Fibroblast of mammary gland (primary cell): ENCODE measurements around the gene MAP1A.

Experiments used
- DNase-seq: peaks from one replicate; pipeline ENCODE4 v3.0.0-alpha.2; 2010; ENCODE audit warnings: low read depth
- H3K4me3 ChIP-seq: 2 replicates; pipeline ENCODE4 v1.5.1; 2011; ENCODE audit warnings: low read depth, mild to moderate bottlenecking, low read length, moderate library complexity; ENCODE audit not compliant: control insufficient read depth
- TF ChIP-seq, protein P1 (sequence below): conservative IDR thresholded peaks from 2 replicates; pipeline ENCODE4 v1.5.1; 2011; ENCODE audit warnings: low read depth, low read length, inconsistent platforms; ENCODE audit not compliant: control insufficient read depth, insufficient read depth

MAP1A gene

DNA sequence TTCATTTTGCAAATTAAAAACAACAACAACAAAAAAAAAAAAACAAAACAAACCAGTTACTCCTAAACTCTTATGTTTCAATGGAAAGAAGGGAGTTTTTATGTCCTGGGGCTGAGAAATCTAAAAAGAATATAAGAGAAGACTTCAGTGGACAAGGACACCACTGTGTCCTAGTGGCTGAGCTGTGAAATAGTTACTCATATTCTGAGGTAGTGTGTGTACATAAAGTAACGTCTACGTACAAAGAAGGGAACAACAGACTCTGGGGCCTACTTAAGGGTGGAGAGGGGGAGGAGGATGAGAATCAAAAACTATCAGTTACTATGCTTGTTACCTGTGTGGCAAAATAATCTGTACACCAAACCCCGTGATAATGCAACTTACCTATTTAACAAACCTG, 18.4 kb upstream of the MAP1A start:
- TF ChIP-seq, protein P1, sequence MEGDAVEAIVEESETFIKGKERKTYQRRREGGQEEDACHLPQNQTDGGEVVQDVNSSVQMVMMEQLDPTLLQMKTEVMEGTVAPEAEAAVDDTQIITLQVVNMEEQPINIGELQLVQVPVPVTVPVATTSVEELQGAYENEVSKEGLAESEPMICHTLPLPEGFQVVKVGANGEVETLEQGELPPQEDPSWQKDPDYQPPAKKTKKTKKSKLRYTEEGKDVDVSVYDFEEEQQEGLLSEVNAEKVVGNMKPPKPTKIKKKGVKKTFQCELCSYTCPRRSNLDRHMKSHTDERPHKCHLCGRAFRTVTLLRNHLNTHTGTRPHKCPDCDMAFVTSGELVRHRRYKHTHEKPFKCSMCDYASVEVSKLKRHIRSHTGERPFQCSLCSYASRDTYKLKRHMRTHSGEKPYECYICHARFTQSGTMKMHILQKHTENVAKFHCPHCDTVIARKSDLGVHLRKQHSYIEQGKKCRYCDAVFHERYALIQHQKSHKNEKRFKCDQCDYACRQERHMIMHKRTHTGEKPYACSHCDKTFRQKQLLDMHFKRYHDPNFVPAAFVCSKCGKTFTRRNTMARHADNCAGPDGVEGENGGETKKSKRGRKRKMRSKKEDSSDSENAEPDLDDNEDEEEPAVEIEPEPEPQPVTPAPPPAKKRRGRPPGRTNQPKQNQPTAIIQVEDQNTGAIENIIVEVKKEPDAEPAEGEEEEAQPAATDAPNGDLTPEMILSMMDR: no peak
- no peak overlapping the region for H3K4me3 ChIP-seq
- DNase-seq: no peak

DNA sequence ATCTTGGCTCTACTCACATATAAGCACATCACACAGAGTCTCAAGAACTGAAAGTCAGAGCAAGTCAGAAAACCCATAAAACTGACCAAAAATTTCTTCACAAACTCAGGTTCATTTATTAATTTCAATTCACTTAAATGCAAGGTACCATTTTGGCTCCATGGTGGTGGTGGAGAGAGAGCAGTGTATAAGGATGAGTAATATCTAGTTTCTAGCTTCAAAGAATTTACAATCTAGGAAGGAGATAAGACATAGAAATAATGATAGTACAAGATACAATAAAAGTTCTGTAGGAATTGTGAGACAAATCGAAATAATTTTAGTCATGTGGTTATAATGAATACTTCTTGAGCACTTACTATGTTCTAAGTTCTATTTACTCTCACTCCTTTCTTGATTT, 17.8 kb upstream of the MAP1A start:
- DNase-seq: no peak
- TF ChIP-seq, protein P1: no peak

GRCh38 chr15:43505738-43506137, 11.7 kb upstream of the MAP1A start:
- TF ChIP-seq, protein P1: no peak
- no peak overlapping the region for H3K4me3 ChIP-seq
- no peak for DNase-seq

More for the DNA sequence above, 17.8 kb upstream of the MAP1A start:
- no peak overlapping the region for H3K4me3 ChIP-seq

DNA sequence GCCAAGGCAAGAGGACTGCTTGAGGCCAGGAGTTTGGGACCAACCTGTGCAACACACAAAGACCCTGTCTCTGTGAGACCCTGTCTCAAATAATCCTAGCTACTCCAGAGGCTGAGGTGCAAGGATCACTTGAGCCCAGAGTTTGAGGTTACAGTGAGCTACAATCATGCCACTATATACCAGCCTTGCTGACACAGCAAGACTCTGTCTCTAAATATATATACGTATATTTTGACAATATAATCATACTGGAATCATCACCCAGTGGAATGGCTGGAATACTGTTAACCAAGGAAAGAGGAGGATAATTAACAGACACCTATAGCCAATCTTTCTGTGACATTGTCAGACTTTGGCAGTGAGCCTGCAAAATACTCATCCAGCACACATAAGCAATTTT, 9.0 kb upstream of the MAP1A start:
- no peak overlapping the region for H3K4me3 ChIP-seq
- no peak for DNase-seq
- TF ChIP-seq, protein P1: no peak

- H3K4me3 ChIP-seq: no peak overlapping the region
- DNase-seq: peak; percentile 81
Measured at GRCh38 chr15:43508991-43509659, 8.3 kb upstream of the MAP1A start.

DNA sequence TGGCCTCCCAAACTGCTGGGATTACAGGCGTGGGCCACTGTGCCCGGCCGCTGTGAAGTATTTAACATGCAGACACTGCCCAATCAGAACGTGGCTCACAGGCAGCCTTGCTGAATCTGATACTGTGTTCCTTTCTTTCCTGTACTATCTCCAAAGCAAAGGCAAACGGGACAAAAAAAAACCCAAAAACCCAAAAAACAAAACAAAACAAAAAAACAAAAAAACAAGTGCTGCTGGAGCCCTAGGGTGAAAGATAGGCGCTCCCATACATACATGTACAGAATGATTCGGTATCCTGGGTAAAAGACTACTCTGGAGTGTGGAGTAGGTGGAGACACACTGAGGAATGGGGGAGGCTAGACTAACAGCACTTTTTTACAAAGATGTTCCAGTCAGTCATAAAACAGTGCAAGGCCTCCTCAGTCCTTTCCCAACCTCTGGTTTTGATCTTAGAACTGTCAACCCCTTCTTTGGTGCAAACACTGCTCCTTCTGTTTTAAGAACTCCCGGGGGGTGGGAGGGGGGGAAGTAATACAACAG, 7.7 kb upstream of the MAP1A start:
- peak overlapping the region; percentile 62 for H3K4me3 ChIP-seq
- TF ChIP-seq, protein P1: no peak
- no peak for DNase-seq

More at GRCh38 chr15:43508991-43509659, 8.3 kb upstream of the MAP1A start:
- TF ChIP-seq, protein P1: no peak
